CD4-positive, CD25-positive, alpha-beta regulatory T cell (primary cell): ENCODE results near the gene PTF1A. TPM values are rescaled to one million over a fixed set of nuclear protein-coding genes. Genes with fewer than 3 reads are reported as not detected.

ENCODE experiments used
- ATAC-seq, 2 donors: fragments of 150-1000 bp; cut with Tn5 transposase; one replicate each; pipeline ENCODE4 v1.10.0; 2021; ENCODE audit warnings: low read depth in 2 of 2, moderate number of reproducible peaks in 2 of 2, moderate library complexity in 1 of 2
- DNase-seq, 3 donors: peaks; one replicate each; pipeline versions ENCODE4 v3.0.0 to v3.0.0-alpha.2; 2012 to 2022; ENCODE audit warnings: mixed read lengths in 1 of 3
- H3K27ac ChIP-seq: one replicate; pipeline ENCODE4 v1.7.0; 2013; ENCODE audit warnings: mild to moderate bottlenecking, low read length; ENCODE audit not compliant: insufficient read depth, poor library complexity, severe bottlenecking
- H3K27me3 ChIP-seq: one replicate; pipeline ENCODE4 v1.7.0; 2013; ENCODE audit warnings: low read length; ENCODE audit not compliant: control insufficient read depth, insufficient read depth
- H3K36me3 ChIP-seq: one replicate; pipeline ENCODE4 v1.7.0; 2013; ENCODE audit warnings: mild to moderate bottlenecking, low read length, moderate library complexity; ENCODE audit not compliant: control insufficient read depth, insufficient read depth
- H3K4me1 ChIP-seq: 2 replicates; pipeline ENCODE4 v1.7.0; 2013; ENCODE audit warnings: mild to moderate bottlenecking, low read length; ENCODE audit not compliant: insufficient read depth, control insufficient read depth, poor library complexity, severe bottlenecking
- H3K4me3 ChIP-seq: one replicate; pipeline ENCODE4 v1.7.0; 2013; ENCODE audit warnings: low read depth, mild to moderate bottlenecking, low read length, moderate library complexity
- H3K9me3 ChIP-seq, 2 experiments: 1 replicate in 1 of 2; 2 replicates in 1 of 2; pipeline ENCODE4 v1.7.0; 2013; ENCODE audit warnings: low read length in 2 of 2, mild to moderate bottlenecking in 1 of 2, moderate library complexity in 1 of 2; ENCODE audit not compliant: control insufficient read depth in 2 of 2
- H3K27ac Mint-ChIP-seq, 3 donors: one replicate each; pipeline ENCODE4 v1.8.0; 2020 to 2022; ENCODE audit warnings: mild to moderate bottlenecking in 3 of 3, mixed read lengths in 3 of 3, moderate library complexity in 2 of 3
- H3K27me3 Mint-ChIP-seq: one replicate; pipeline ENCODE4 v1.8.0; 2022; ENCODE audit warnings: mild to moderate bottlenecking, mixed read lengths
- H3K36me3 Mint-ChIP-seq: one replicate; pipeline ENCODE4 v1.8.0; 2020; ENCODE audit warnings: mixed read lengths
- H3K4me1 Mint-ChIP-seq, 4 donors: one replicate each; pipeline ENCODE4 v1.8.0; 2020 to 2022; ENCODE audit warnings: mixed read lengths in 4 of 4, mild to moderate bottlenecking in 1 of 4
- H3K4me3 Mint-ChIP-seq, 4 donors: one replicate each; pipeline ENCODE4 v1.8.0; 2020 to 2022; ENCODE audit warnings: mild to moderate bottlenecking in 4 of 4, mixed read lengths in 4 of 4, moderate library complexity in 3 of 4
- H3K9me3 Mint-ChIP-seq, 7 donors: one replicate each; pipeline ENCODE4 v1.8.0; 2020 to 2022; ENCODE audit warnings: mixed read lengths in 7 of 7, mild to moderate bottlenecking in 3 of 7, moderate library complexity in 2 of 7
- polyA plus RNA-seq, 4 donors: library from polyadenylated mRNA; unstranded; fragments of 300-500 nt; fragmentation: Illumina TruSeq; gene quantifications; one replicate each; pipeline ENCODE4 v1.2.3, GENCODE V29; 2021
- total RNA-seq: library from RNA; stranded (reverse); gene quantifications from one replicate; pipeline ENCODE4 v1.2.3, GENCODE V29; 2022

Gene PTF1A
- total and polyA plus RNA-seq, 5 donors from 2014 or later: not detected

GRCh38 chr10:23156447-23157150 is 35.5 kb upstream of the PTF1A start:
- ATAC-seq (no peak), DNase-seq (no peak)
- H3K4me3 Mint-ChIP-seq: no peak overlapping the region
- Histone ChIP-seq H3K9me3 (no peaks in the 10 kb centered on the region), H3K27ac (no peak overlapping the region), H3K4me1 (peaks cover 3% of the 10 kb centered on the region), H3K27me3 (no peaks in the 10 kb centered on the region), H3K36me3 (no peaks in the 10 kb centered on the region), H3K4me3 (no peak overlapping the region)
- H3K27me3 Mint-ChIP-seq: peaks cover 24% of the 10 kb centered on the region
- peaks cover 0 to 3% (median 0%) of the 10 kb centered on the region in 7 donors for H3K9me3 Mint-ChIP-seq
- no peaks in the 10 kb centered on the region for H3K36me3 Mint-ChIP-seq
- H3K4me1 Mint-ChIP-seq: peaks cover 0 to 6% (median 2%) of the 10 kb centered on the region in 4 donors
- H3K27ac Mint-ChIP-seq: peak overlapping the region in 1 of 3 donors; percentile 68

- H3K27me3 Mint-ChIP-seq: peaks cover 24% of the 10 kb centered on the region
- Histone ChIP-seq H3K36me3 (no peaks in the 10 kb centered on the region), H3K27me3 (no peaks in the 10 kb centered on the region), H3K4me3 (no peak overlapping the region), H3K9me3 (no peaks in the 10 kb centered on the region), H3K27ac (no peak overlapping the region), H3K4me1 (peaks cover 3% of the 10 kb centered on the region)
- H3K36me3 Mint-ChIP-seq: no peaks in the 10 kb centered on the region
- peaks cover 0 to 6% (median 2%) of the 10 kb centered on the region in 4 donors for H3K4me1 Mint-ChIP-seq
- no peak for ATAC-seq
- no peak for DNase-seq
- no peak overlapping the region for H3K27ac Mint-ChIP-seq
- H3K9me3 Mint-ChIP-seq: peaks cover 0 to 3% (median 0%) of the 10 kb centered on the region in 7 donors
- no peak overlapping the region for H3K4me3 Mint-ChIP-seq
These were observed 34.9 kb upstream of the PTF1A start for GRCh38 chr10:23157239-23157681.

- Histone ChIP-seq H3K27me3 (no peaks in the 10 kb centered on the region), H3K27ac (no peak overlapping the region), H3K4me3 (no peak overlapping the region), H3K4me1 (peaks cover 3% of the 10 kb centered on the region), H3K36me3 (no peaks in the 10 kb centered on the region), H3K9me3 (no peaks in the 10 kb centered on the region)
- Mint-ChIP-seq H3K27me3 (peaks cover 24% of the 10 kb centered on the region), H3K4me1 (peaks cover 0 to 6% (median 2%) of the 10 kb centered on the region in 4 donors), H3K27ac (no peak overlapping the region), H3K4me3 (no peak overlapping the region), H3K9me3 (peaks cover 0 to 3% (median 0%) of the 10 kb centered on the region in 7 donors), H3K36me3 (no peaks in the 10 kb centered on the region)
- no peak for ATAC-seq
- peak in 2 of 3 donors; percentile 3 to 51 for DNase-seq
These were observed 34.3 kb upstream of the PTF1A start for GRCh38 chr10:23157691-23158369.

- DNase-seq (peak; percentile 2 to 61 (median 31)), ATAC-seq (no peak)
- Mint-ChIP-seq H3K4me1 (peaks cover 0 to 6% (median 2%) of the 10 kb centered on the region in 4 donors), H3K27ac (no peak overlapping the region), H3K27me3 (peaks cover 27% of the 10 kb centered on the region), H3K36me3 (no peaks in the 10 kb centered on the region), H3K9me3 (peaks cover 0 to 3% (median 0%) of the 10 kb centered on the region in 7 donors), H3K4me3 (peak overlapping the region in 1 of 4 donors; percentile 64)
- Histone ChIP-seq H3K4me3 (no peak overlapping the region), H3K9me3 (no peaks in the 10 kb centered on the region), H3K27me3 (no peaks in the 10 kb centered on the region), H3K36me3 (no peaks in the 10 kb centered on the region), H3K27ac (no peak overlapping the region), H3K4me1 (peaks cover 3% of the 10 kb centered on the region)
These were observed 33.7 kb upstream of the PTF1A start for GRCh38 chr10:23158370-23158769.

- no peak for ATAC-seq
- DNase-seq: no peak
- Mint-ChIP-seq H3K27me3 (peaks cover 34% of the 10 kb centered on the region), H3K9me3 (peaks cover 0 to 7% (median 0%) of the 10 kb centered on the region in 7 donors), H3K27ac (no peak overlapping the region), H3K4me3 (peak overlapping the region in 1 of 4 donors; percentile 35), H3K36me3 (no peaks in the 10 kb centered on the region), H3K4me1 (peaks cover 0 to 18% (median 2%) of the 10 kb centered on the region in 4 donors)
- Histone ChIP-seq H3K27me3 (peaks cover 16% of the 10 kb centered on the region), H3K4me1 (peaks cover 8% of the 10 kb centered on the region), H3K4me3 (no peak overlapping the region), H3K27ac (no peak overlapping the region), H3K36me3 (no peaks in the 10 kb centered on the region), H3K9me3 (no peaks in the 10 kb centered on the region)
These were observed 20.8 kb upstream of the PTF1A start for GRCh38 chr10:23171232-23171876.

- Histone ChIP-seq H3K27ac (no peak overlapping the region), H3K36me3 (no peaks in the 10 kb centered on the region), H3K27me3 (peaks cover 21% of the 10 kb centered on the region), H3K4me1 (peaks cover 8% of the 10 kb centered on the region), H3K4me3 (no peak overlapping the region), H3K9me3 (no peaks in the 10 kb centered on the region)
- DNase-seq: no peak
- H3K27me3 Mint-ChIP-seq: peaks cover 45% of the 10 kb centered on the region
- H3K9me3 Mint-ChIP-seq: peaks cover 0 to 7% (median 0%) of the 10 kb centered on the region in 7 donors
- no peaks in the 10 kb centered on the region for H3K36me3 Mint-ChIP-seq
- H3K4me1 Mint-ChIP-seq: peaks cover 0 to 18% (median 2%) of the 10 kb centered on the region in 4 donors
- ATAC-seq: no peak
- H3K27ac Mint-ChIP-seq: no peak overlapping the region
- peak overlapping the region in 1 of 4 donors; percentile 33 for H3K4me3 Mint-ChIP-seq
These were observed 19.5 kb upstream of the PTF1A start for GRCh38 chr10:23172429-23173213.
